SIG-M5 (cell line): Measurements from ENCODE around the gene MAPK1.
"Not testable (repeated sequence)": the region's sequence is repeated elsewhere in the genome, so short reads cannot be mapped to it uniquely, and the experiment has no call there.

Experiments
- DNase-seq: peaks from one replicate; lab custom pipeline; 2025; lab: John Stamatoyannopoulos, UW

MAPK1 gene

DNA sequence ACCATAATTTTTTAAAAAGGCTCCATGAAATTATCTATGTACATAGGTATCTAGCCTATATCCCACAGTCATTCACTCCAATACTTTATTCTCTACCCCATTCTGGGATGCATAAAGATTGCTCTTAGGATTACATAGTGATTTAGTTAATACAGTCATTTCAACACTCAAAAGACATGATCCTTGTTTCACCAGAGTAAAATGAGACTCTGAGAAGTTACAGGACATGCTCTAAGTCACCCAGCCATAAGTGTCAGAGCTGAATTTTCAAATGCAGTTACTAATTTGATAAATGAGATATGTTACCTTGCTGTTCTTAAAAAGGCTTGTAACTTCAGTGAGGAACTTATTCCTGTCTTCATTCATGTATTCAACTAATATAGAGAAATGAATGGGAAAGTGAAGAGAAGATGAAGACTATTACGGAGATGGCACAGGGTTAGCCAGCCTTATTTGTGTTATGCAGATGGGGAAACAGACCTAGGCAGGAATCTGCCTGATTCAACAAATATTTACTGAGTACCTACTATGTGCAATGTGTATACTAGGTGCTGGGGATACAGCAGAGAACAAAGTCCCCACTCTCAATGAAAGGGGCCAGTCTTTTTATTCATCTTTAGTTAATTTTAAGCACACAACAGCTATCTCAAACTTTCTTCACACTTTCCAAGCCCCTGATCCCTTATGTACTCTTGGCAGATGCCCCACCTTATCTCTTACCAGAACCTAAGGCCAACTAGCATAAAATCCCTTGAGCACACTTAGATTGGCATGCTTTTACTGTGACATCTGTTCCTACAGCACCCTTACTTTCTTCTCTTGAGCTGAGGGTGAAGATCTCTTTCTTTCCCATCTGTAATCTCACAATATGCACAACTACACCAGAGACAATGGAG lies 21.6 kb downstream of the MAPK1 start:
- no peak for DNase-seq

DNA sequence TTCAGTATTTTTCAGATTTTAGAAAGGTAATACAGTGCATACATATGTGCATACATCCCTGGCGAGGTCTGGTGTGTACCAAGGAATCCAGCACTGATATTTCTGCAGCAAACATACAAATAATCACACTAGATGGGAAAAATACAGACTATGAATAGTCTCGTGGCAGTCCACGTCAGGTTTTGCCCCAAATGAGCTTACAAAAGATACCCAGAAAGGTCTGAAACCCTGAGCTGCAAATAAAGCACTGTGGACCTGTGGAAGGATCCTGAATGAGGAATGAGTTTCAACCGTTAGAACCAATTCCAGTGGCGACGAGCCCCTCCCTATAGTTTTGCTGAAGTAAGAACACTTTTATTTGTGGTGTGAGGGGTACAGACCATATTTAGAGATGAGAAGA lies 24.5 kb downstream of the MAPK1 start:
- no peak for DNase-seq

DNA sequence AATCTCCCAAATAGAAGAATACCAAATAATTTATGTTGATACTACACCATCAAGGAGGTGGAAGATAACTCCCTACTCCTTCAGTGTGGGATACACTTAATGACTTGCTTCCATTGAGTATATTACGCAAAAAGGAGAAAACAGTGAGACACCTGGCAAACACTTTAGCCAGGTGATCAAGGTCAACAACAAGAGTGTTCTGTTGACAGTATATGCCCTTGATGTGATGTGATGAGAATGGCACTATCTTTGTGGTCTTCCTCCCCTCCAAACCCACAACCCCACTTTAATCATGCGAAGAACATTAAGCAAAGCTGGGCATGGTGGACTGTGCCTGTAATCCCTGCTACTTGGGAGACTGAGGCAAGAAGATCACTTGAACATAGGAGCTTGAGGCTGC lies 26.0 kb downstream of the MAPK1 start:
- no peak for DNase-seq

DNA sequence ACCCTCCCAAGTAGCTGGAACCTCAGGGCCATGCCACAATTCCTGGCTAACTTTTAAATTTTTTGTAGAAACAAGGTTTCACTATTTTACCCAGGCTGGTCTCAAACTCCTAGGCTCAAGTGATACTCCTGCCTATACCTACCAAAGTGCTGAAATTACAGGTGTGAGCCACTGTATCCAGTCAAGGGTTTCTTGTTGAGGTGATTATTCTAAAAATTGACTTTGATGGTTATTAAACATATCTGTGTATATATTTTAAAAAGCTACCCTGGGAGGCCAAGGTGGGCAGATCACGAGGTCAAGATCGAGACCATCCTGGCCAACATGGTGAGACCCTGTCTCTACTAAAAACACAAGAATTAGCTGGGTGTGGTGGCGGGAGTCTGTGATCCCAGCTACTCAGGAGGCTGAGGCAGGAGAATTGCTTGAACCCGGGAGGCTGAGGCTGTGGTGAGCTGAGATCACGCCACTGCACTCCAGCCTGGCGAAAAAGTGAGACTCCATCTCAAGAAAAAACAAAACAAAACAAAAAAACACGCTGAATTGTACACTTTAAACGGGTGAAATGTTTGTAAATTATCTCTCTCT lies 27.1 kb downstream of the MAPK1 start:
- DNase-seq = no peak

DNA sequence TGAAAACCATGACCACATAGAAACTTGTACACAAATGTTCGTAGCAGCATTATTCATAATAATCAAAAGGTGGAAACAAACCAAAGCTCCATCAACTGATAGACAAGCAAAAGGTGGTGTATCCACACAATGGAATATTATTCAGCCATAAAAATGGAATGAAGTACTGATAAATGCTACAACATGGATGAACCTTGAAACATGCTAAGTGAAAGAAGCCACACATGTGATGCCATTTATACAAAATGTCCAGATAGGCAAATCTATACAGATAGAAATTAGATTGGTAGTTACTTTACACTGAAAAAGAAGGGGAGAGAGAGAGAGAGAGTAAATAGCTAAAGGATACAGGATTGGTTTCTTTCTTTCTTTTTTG lies 27.7 kb downstream of the MAPK1 start:
- no peak for DNase-seq

GRCh38 chr22:21839104-21839764 lies 28.2 kb downstream of the MAPK1 start:
- not testable (repeated sequence) for DNase-seq

- DNase-seq = no peak
Measured at GRCh38 chr22:21837248-21837979, 30.0 kb downstream of the MAPK1 start.

DNA sequence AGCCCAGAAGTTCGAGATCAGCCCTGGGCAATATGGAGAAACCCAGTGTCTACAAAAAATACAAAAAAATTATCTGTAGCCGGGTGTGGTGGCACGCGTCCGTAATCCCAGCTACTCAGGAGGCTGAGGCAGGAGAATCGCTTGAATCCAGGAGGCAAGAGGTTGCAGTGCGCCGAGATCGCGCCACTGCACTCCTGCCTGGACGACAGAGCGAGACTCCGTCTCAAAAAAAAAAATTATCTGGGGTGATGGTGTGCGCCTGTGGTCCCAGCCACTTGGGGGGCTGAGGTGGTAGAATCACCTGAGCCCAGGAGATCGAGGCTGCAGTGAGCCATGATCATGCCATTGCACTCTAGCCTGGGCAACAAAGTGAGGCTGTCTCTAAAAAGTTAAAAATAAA lies 31.0 kb downstream of the MAPK1 start:
- not testable (repeated sequence) for DNase-seq

DNA sequence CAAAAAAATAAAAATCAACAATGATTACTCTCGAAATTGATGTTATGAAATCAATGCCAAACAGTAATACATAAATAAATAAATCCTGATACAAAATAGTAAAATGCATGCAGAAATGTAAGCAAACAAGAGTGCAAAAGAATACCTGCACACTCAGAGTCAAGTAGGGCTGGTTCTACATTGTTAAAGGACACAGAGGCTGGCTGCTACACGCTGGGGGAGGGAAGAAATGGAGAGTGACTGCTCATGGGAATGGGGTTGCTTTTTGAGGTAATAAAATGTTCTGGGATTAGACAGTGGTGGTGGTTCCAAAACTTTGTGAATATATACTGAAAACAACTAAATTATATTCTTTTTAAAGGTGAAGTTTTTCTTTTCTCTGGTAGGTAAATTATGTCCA lies 32.1 kb downstream of the MAPK1 start:
- DNase-seq = no peak

- no peak for DNase-seq
Measured at GRCh38 chr22:21834869-21835268, 32.6 kb downstream of the MAPK1 start.

DNA sequence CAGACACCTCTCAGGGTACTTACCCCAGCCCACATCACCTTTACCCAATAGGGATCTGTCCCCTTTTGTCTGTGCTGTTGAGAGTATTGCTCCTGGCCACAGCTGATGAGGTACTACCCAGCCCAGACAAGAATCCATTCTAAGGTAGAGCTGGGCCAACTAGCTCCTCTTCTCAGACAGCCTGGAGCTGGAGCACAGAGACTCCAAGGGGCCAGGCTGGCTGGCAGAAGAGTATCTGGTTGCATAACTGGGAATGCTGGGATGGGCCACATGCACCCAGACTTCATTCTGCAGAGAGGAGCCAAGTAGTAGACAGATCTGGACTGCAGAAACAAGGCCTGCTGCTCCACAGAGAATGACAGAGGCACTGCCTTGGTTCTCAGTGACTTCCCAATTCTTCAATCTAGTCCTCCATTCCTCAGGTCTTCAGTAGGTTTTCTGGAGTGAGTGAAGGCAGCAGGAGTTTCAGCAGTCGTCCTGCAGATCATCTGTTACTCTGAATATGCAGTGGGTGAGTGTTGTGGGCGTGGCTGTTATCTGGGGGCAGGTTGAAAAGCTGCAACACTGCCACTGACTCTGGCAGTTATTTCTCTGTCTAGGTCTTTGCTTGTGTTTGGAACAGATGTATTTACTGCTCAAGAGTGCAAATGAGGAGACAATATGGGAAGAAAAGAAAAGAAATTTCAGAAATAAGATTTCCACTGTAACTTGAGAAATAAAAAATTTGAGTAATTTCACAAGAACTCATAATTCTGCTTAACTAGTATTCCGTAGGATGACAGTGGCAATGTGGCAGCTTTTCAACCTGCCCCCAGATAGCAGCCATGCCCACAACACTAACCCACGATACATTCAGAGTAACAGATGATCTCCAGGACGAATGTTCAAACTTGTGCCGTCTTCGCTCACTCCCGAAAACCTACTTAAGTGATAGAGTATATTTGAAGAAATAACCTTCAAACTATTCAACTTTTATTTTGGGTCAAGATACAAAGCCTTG lies 34.9 kb downstream of the MAPK1 start:
- DNase-seq = no peak

- no peak for DNase-seq
Measured at GRCh38 chr22:21829523-21829922, 37.9 kb downstream of the MAPK1 start.

DNA sequence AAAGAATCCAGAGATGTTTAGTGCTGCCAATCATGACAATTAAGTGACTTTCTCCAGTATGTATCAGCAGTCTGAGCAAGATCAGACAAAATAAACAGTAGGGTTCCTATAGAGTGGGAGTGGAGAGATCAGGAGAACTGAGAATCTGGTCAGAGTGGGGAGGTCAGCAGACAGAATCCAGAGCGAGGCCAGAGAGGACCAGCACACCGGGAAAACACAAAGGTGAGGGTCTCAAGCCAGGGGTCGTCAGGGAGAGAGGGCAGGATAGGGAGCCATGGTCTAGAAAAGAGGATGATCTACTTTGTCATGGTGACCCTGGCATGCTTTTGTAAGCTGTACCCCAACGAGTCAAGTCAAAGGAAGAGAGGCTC lies 39.2 kb downstream of the MAPK1 start:
- no peak for DNase-seq

DNA sequence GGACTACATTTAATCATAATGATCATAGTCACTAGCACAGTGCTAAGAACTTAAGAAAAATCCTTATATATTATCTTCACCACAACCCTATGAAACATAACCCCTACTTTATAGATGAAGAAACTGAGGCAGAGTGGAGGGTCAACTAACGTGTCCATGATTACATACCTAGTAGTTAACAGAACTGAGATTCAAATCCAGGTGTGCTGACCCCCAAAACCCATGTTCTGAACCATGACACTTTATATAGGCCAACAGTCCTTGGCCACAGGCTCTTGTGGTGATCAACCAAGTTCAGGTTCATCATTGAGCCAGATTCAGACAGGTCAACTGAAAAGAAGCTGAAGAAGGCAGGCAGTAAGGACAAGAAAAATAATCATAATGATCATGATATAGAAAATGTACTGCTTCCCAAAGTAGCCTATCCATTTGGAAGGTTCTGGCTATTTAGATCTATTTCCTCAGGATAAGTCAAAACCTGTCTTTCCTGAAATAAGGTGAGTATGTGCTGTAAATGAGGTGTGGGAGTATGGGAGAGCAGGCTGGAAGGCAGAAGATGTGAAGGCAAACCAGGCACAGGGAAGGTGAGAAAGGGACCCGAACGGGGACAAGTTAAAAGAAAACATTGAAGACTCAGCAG lies 39.7 kb downstream of the MAPK1 start:
- no peak for DNase-seq

DNA sequence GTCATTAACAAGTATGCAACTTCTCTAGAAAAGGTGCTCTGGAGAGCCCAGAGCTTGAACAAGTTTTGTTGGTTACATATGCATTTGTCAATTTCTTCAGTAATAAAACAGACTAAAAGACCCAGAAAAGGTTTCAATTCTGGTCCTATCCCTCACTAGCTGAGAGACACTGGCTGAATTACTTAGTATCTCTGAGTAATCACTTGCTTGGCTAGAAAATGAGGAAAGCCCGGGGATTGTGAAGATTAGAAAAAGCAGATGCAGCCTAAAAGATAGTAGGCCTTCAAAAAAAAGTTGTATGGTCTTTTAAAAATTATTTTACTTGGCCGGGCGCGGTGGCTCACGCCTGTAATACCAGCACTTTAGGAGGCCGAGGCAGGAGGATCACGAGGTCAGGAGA lies 41.2 kb downstream of the MAPK1 start:
- no peak for DNase-seq

GRCh38 chr22:21824962-21825361 lies 42.5 kb downstream of the MAPK1 start:
- not testable (repeated sequence) for DNase-seq

- no peak for DNase-seq
Measured at GRCh38 chr22:21824445-21824912, 43.0 kb downstream of the MAPK1 start.

GRCh38 chr22:21823740-21824444 lies 43.6 kb downstream of the MAPK1 start:
- DNase-seq = no peak

DNA sequence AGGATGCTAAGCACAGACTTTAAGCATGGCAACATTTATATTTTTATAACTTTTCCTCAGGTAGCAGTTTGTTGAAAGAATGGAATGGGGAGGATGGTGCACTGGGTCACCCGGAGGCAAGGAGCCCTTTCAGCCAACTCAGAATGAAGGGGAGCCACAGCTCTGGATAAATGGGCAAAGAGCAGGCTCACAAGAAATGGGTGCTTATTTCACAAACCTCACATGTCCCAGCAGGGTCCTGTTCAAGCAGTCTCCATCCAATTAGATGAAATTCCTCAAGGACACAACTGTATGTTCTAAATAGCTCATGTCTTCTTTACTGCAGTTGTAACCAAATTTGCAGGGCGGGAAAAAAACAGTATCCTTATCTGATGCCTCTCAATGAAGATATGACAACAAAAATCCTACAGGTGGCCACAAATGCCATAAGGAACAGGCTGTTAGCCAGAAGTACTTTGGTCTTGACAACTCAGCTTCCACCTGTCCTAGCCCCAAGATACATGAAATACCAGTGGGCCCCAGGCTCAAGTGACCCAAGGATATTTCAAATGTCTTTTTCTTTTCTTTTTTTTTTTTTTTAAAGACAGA lies 48.2 kb downstream of the MAPK1 start:
- DNase-seq = no peak
